Glutamatergic neuron (in vitro differentiated cells): ENCODE results near the gene NEK1. TPM values are rescaled to one million over a fixed set of nuclear protein-coding genes. Genes with fewer than 3 reads are reported as not detected.

Experiments
- DNase-seq: peaks from one replicate; pipeline ENCODE4 v3.0.0; 2022
- H3K27ac Mint-ChIP-seq: one replicate; pipeline ENCODE4 v1.8.0; 2020; ENCODE audit warnings: mild to moderate bottlenecking, mixed read lengths, inconsistent platforms; ENCODE audit not compliant: unreplicated experiment
- H3K27me3 Mint-ChIP-seq: one replicate; pipeline ENCODE4 v1.8.0; 2020; ENCODE audit warnings: mild to moderate bottlenecking, moderate library complexity, mixed read lengths, inconsistent platforms; ENCODE audit not compliant: unreplicated experiment
- H3K36me3 Mint-ChIP-seq: one replicate; pipeline ENCODE4 v1.8.0; 2020; ENCODE audit warnings: mild to moderate bottlenecking, mixed read lengths, inconsistent platforms; ENCODE audit not compliant: unreplicated experiment
- H3K4me1 Mint-ChIP-seq: one replicate; pipeline ENCODE4 v1.8.0; 2020; ENCODE audit warnings: mild to moderate bottlenecking, low read depth, mixed read lengths, inconsistent platforms; ENCODE audit not compliant: unreplicated experiment
- H3K4me3 Mint-ChIP-seq: one replicate; pipeline ENCODE4 v1.8.0; 2020; ENCODE audit warnings: mild to moderate bottlenecking, mixed read lengths, inconsistent platforms; ENCODE audit not compliant: unreplicated experiment
- H3K9me3 Mint-ChIP-seq: one replicate; pipeline ENCODE4 v1.8.0; 2020; ENCODE audit warnings: mild to moderate bottlenecking, moderate library complexity, mixed read lengths, inconsistent platforms; ENCODE audit not compliant: unreplicated experiment
- CTCF ChIP-seq: fragments of 200-600 bp; sonication (generic); IDR thresholded peaks from one replicate; pipeline ENCODE4 v1.5.0; 2021; ENCODE audit not compliant: partially characterized antibody, unreplicated experiment
- total RNA-seq: library from RNA; stranded (reverse); fragmentation: NEBNext Ultra II Directional; extraction: Animal tissue kit (Norgen Biotek cat#: 25700); gene quantifications from one replicate; pipeline ENCODE4 v1.2.1, GENCODE V29; 2021; ENCODE audit not compliant: unreplicated experiment

NEK1 gene
- total RNA-seq, 1 donor from 2014 or later: 23.2 TPM

GRCh38 chr4:169620880-169621248 lies 8.5 kb upstream of the NEK1 start:
- Mint-ChIP-seq H3K4me1 (peaks cover 9% of the 10 kb centered on the region), H3K36me3 (no peaks in the 10 kb centered on the region), H3K27me3 (peaks cover 2% of the 10 kb centered on the region), H3K27ac (peak overlapping the region; percentile 87), H3K9me3 (peaks cover 9% of the 10 kb centered on the region), H3K4me3 (peak overlapping the region; percentile 95)
- TF ChIP-seq CTCF: no peak
- DNase-seq: no peak

- peaks cover 2% of the 10 kb centered on the region for H3K27me3 Mint-ChIP-seq
- peaks cover 9% of the 10 kb centered on the region for H3K4me1 Mint-ChIP-seq
- peaks cover 9% of the 10 kb centered on the region for H3K9me3 Mint-ChIP-seq
- TF ChIP-seq CTCF: no peak
- peak within 1 kb of the TSS; percentile 87 for H3K27ac Mint-ChIP-seq
- H3K4me3 Mint-ChIP-seq: peak within 1 kb of the TSS; percentile 95
- DNase-seq: peak; percentile 98
- H3K36me3 Mint-ChIP-seq: no peaks in the 10 kb centered on the region
Measured at GRCh38 chr4:169619958-169620879, 7.8 kb upstream of the NEK1 start, which contains the start of gene CLCN3. CLCN3 (plus strand) TSS chr4:169620578; CDS start chr4:169635929, 15,351 bp downstream.

- Mint-ChIP-seq H3K27ac (peak overlapping the region; percentile 87), H3K4me1 (peaks cover 9% of the 10 kb centered on the region), H3K9me3 (peaks cover 9% of the 10 kb centered on the region), H3K36me3 (no peaks in the 10 kb centered on the region), H3K4me3 (peak overlapping the region; percentile 95), H3K27me3 (peaks cover 2% of the 10 kb centered on the region)
- peak; percentile 64 for TF ChIP-seq CTCF
- no peak for DNase-seq
Measured at GRCh38 chr4:169619518-169619957, 7.2 kb upstream of the NEK1 start.

- no peaks in the 10 kb centered on the region for H3K36me3 Mint-ChIP-seq
- TF ChIP-seq CTCF: no peak
Measured at GRCh38 chr4:169618986-169619385, 6.6 kb upstream of the NEK1 start.

GRCh38 chr4:169618286-169618685 lies 5.9 kb upstream of the NEK1 start:
- no peak overlapping the region for H3K27ac Mint-ChIP-seq

More at GRCh38 chr4:169618986-169619385, 6.6 kb upstream of the NEK1 start:
- Mint-ChIP-seq H3K27me3 (peaks cover 2% of the 10 kb centered on the region), H3K4me1 (peaks cover 9% of the 10 kb centered on the region), H3K9me3 (peaks cover 9% of the 10 kb centered on the region), H3K4me3 (peak overlapping the region; percentile 95), H3K27ac (peak overlapping the region; percentile 28)
- DNase-seq: no peak

More at GRCh38 chr4:169618286-169618685, 5.9 kb upstream of the NEK1 start:
- Mint-ChIP-seq H3K4me3 (no peak overlapping the region), H3K4me1 (peaks cover 9% of the 10 kb centered on the region), H3K9me3 (peaks cover 9% of the 10 kb centered on the region), H3K27me3 (no peaks in the 10 kb centered on the region), H3K36me3 (no peaks in the 10 kb centered on the region)
- TF ChIP-seq CTCF: no peak
- no peak for DNase-seq
